Anterior cingulate cortex (tissue), 58 donors: ENCODE data around the gene TSPAN5.
"Not testable (repeated sequence)": the region's sequence is repeated elsewhere in the genome, so short reads cannot be mapped to it uniquely, and the experiment has no call there.

Experiments
- DNase-seq, 58 donors: peaks; one replicate each; lab custom pipeline; 2025; lab: John Stamatoyannopoulos, UW

TSPAN5 gene

GRCh38 chr4:98658287-98659105 is at the start of gene TSPAN5:
Gene TSPAN5, minus strand, starts transcription at chr4:98658611.
- DNase-seq, result peak; percentile 19 to 87 (median 76)

- no peak for DNase-seq
Observed at GRCh38 chr4:98706935-98707334, 48.5 kb upstream of the TSPAN5 start.

GRCh38 chr4:98706200-98706813 is 47.9 kb upstream of the TSPAN5 start:
- no peak for DNase-seq

- DNase-seq, result not testable (repeated sequence)
Observed at GRCh38 chr4:98705586-98705985, 47.2 kb upstream of the TSPAN5 start.

- DNase-seq, result peak in 14 of 58 donors; percentile 0 to 65 (median 5)
Observed at GRCh38 chr4:98700656-98701055, 42.2 kb upstream of the TSPAN5 start.

GRCh38 chr4:98694076-98694475 is 35.7 kb upstream of the TSPAN5 start:
- no peak for DNase-seq

- DNase-seq, result no peak
Observed at GRCh38 chr4:98692411-98692810, 34.0 kb upstream of the TSPAN5 start.

GRCh38 chr4:98691588-98691987 is 33.2 kb upstream of the TSPAN5 start:
- DNase-seq, result no peak

GRCh38 chr4:98689507-98690174 is 31.2 kb upstream of the TSPAN5 start:
- no peak for DNase-seq

- DNase-seq, result no peak
Observed at GRCh38 chr4:98688411-98689290, 30.2 kb upstream of the TSPAN5 start.

GRCh38 chr4:98687876-98688275 is 29.5 kb upstream of the TSPAN5 start:
- no peak for DNase-seq

- DNase-seq, result no peak
Observed at GRCh38 chr4:98686847-98687246, 28.4 kb upstream of the TSPAN5 start.

GRCh38 chr4:98686043-98686707 is 27.8 kb upstream of the TSPAN5 start:
- DNase-seq, result no peak

- DNase-seq, result no peak
Observed at GRCh38 chr4:98685225-98686042, 27.0 kb upstream of the TSPAN5 start.

GRCh38 chr4:98682719-98683118 is 24.3 kb upstream of the TSPAN5 start:
- DNase-seq, result no peak

GRCh38 chr4:98680806-98681205 is 22.4 kb upstream of the TSPAN5 start:
- DNase-seq, result no peak

GRCh38 chr4:98679738-98680137 is 21.3 kb upstream of the TSPAN5 start:
- DNase-seq, result no peak

GRCh38 chr4:98677799-98678198 is 19.4 kb upstream of the TSPAN5 start:
- DNase-seq, result no peak
